HEK293 (cell line): ENCODE data around the gene HDAC2.

Experiments
- CTCF ChIA-PET: fragments of 350-600 bp; formaldehyde crosslinking; extraction: SDS; loops from one replicate; lab custom pipeline; 2021; ENCODE audit warnings: antibody characterized with exemption; lab: Yijun Ruan, JAX
- POLR2A ChIA-PET: fragments of 300-600 bp; formaldehyde crosslinking; extraction: SDS; loops from one replicate; lab custom pipeline; 2020; ENCODE audit warnings: antibody characterized with exemption, inconsistent platforms; lab: Yijun Ruan, JAX
- H3K27ac ChIP-seq: fragments of 200-500 bp; sonication (Bioruptor generic); 2 replicates; pipeline ENCODE4 v1.5.1; 2014; ENCODE audit warnings: low read depth, low read length, control low read depth, inconsistent platforms; ENCODE audit errors: extremely low read depth
- H3K36me3 ChIP-seq, 2 experiments: fragments of 200-500 bp in 1 of 2; sonication (Bioruptor generic) in 1 of 2; 1 replicate in 1 of 2; 2 replicates in 1 of 2; pipeline ENCODE4 v1.5.1; 2014 to 2017; ENCODE audit warnings: inconsistent platforms in 2 of 2, low read length in 2 of 2; ENCODE audit not compliant: control insufficient read depth in 2 of 2, insufficient read depth in 1 of 2
- H3K4me1 ChIP-seq: fragments of 200-500 bp; sonication (Bioruptor generic); 2 replicates; pipeline ENCODE4 v1.5.1; 2014; ENCODE audit warnings: mild to moderate bottlenecking, low read length, inconsistent platforms; ENCODE audit not compliant: control insufficient read depth, insufficient read depth
- H3K4me3 ChIP-seq: 2 replicates; pipeline ENCODE4 v1.5.1; 2011; ENCODE audit warnings: low read depth, mild to moderate bottlenecking, control low read depth, low read length, moderate library complexity
- H3K9me3 ChIP-seq: fragments of 200-500 bp; sonication (Bioruptor generic); 2 replicates; pipeline ENCODE4 v1.5.1; 2014; ENCODE audit warnings: low read depth, low read length, inconsistent platforms; ENCODE audit not compliant: control insufficient read depth, insufficient read depth
- TCF7L2 ChIP-seq: IDR thresholded peaks from 2 replicates; pipeline ENCODE4 v1.6.1; 2011; ENCODE audit warnings: low read depth, mild to moderate bottlenecking, inconsistent platforms, low read length, moderate library complexity, borderline replicate concordance
- ZIC2 ChIP-seq: fragments of 450-650 bp; formaldehyde crosslinking; IDR thresholded peaks from 2 replicates; pipeline ENCODE4 v1.5.1; 2016; ENCODE audit warnings: missing biosample characterization, missing genetic modification characterization
- ZNF155 ChIP-seq: fragments of 450-650 bp; formaldehyde crosslinking; IDR thresholded peaks from 2 replicates; pipeline ENCODE4 v1.5.1; 2016; ENCODE audit warnings: missing biosample characterization, missing genetic modification characterization
- ZNF202 ChIP-seq: fragments of 450-650 bp; formaldehyde crosslinking; IDR thresholded peaks from 2 replicates; pipeline ENCODE4 v1.5.1; 2016; ENCODE audit warnings: missing biosample characterization, missing genetic modification characterization, borderline replicate concordance
- ZNF24 ChIP-seq: fragments of 450-650 bp; formaldehyde crosslinking; IDR thresholded peaks from 2 replicates; pipeline ENCODE4 v1.5.1; 2016; ENCODE audit warnings: missing biosample characterization, missing genetic modification characterization
- ZNF404 ChIP-seq: fragments of 450-650 bp; formaldehyde crosslinking; IDR thresholded peaks from 2 replicates; pipeline ENCODE4 v1.5.1; 2017; ENCODE audit warnings: missing biosample characterization, missing genetic modification characterization
- ZNF426 ChIP-seq: fragments of 450-650 bp; formaldehyde crosslinking; IDR thresholded peaks from 2 replicates; pipeline ENCODE4 v1.5.1; 2017; ENCODE audit warnings: missing biosample characterization, missing genetic modification characterization, mild to moderate bottlenecking, inconsistent platforms, moderate library complexity
- ZNF530 ChIP-seq: fragments of 450-650 bp; formaldehyde crosslinking; IDR thresholded peaks from 2 replicates; pipeline ENCODE4 v1.5.1; 2016; ENCODE audit warnings: low read depth, missing biosample characterization, missing genetic modification characterization
- ZNF544 ChIP-seq: fragments of 450-650 bp; formaldehyde crosslinking; IDR thresholded peaks from 2 replicates; pipeline ENCODE4 v1.5.0; 2017; ENCODE audit warnings: missing biosample characterization, missing genetic modification characterization
- ZNF560 ChIP-seq: fragments of 450-650 bp; formaldehyde crosslinking; IDR thresholded peaks from 2 replicates; pipeline ENCODE4 v1.5.1; 2017; ENCODE audit warnings: missing biosample characterization, missing genetic modification characterization, borderline replicate concordance
- ZNF654 ChIP-seq: fragments of 450-650 bp; formaldehyde crosslinking; IDR thresholded peaks from 2 replicates; pipeline ENCODE4 v1.5.1; 2016; ENCODE audit warnings: low read depth, missing biosample characterization, missing genetic modification characterization
- ZNF776 ChIP-seq: fragments of 450-650 bp; formaldehyde crosslinking; IDR thresholded peaks from 2 replicates; pipeline ENCODE4 v1.5.0; 2017; ENCODE audit warnings: missing biosample characterization, missing genetic modification characterization, borderline replicate concordance
- TF ChIP-seq, protein P1 (sequence below): fragments of 450-650 bp; formaldehyde crosslinking; IDR thresholded peaks from 2 replicates; pipeline ENCODE4 v1.5.1; 2016; ENCODE audit warnings: missing biosample characterization, missing genetic modification characterization
- TF ChIP-seq, protein P2 (sequence below): fragments of 450-650 bp; formaldehyde crosslinking; IDR thresholded peaks from 2 replicates; pipeline ENCODE4 v1.5.1; 2016; ENCODE audit warnings: missing biosample characterization, missing genetic modification characterization
- TF ChIP-seq, protein P3 (sequence below): fragments of 450-650 bp; formaldehyde crosslinking; IDR thresholded peaks from 2 replicates; pipeline ENCODE4; 2016; ENCODE audit warnings: missing biosample characterization, missing genetic modification characterization
- TF ChIP-seq, protein P4 (sequence below): sonication (generic); formaldehyde crosslinking; IDR thresholded peaks from 2 replicates; pipeline ENCODE4 v1.8.1; 2022; ENCODE audit warnings: mild to moderate bottlenecking, moderate library complexity, missing genetic modification reagents
- TF ChIP-seq, protein P5 (sequence below): fragments of 450-650 bp; formaldehyde crosslinking; IDR thresholded peaks from 2 replicates; pipeline ENCODE4 v1.5.1; 2016; ENCODE audit warnings: missing biosample characterization, missing genetic modification characterization, low read depth

Gene HDAC2

DNA sequence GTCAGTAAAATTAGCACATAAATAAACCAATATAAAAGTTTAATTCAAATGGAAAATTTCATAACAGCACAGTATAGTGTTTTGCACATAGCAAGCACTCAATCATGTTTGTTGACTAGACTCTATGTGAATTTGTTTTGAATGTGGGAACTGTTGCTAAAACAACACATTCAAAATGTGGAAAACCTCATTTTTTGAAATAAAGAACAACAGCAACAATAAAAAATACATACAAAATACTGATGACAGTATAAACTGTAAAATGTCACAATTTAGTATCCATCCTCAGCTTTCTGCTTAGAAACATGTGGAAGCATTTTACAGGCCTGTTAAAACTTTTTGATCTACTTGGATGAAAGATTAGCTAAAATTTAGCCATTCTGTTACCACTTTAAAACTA lies 47.4 kb downstream of the HDAC2 start:
- Histone ChIP-seq H3K9me3 (no peaks in the 10 kb centered on the region), H3K27ac (no peak overlapping the region), H3K4me1 (no peaks in the 10 kb centered on the region), H3K36me3 (no peaks in the 10 kb centered on the region), H3K4me3 (no peak overlapping the region)
- ChIA-PET POLR2A (no interaction called here), CTCF (interaction anchor here (0.6 to 1.1 kb wide), 5 partner anchors 13 to 1765 kb away, joined by 3 to 5 read pairs (median 4); no protein-coding TSS in a partner anchor)
- TF ChIP-seq ZNF544 (tag by site-specific recombination) = no peak

DNA sequence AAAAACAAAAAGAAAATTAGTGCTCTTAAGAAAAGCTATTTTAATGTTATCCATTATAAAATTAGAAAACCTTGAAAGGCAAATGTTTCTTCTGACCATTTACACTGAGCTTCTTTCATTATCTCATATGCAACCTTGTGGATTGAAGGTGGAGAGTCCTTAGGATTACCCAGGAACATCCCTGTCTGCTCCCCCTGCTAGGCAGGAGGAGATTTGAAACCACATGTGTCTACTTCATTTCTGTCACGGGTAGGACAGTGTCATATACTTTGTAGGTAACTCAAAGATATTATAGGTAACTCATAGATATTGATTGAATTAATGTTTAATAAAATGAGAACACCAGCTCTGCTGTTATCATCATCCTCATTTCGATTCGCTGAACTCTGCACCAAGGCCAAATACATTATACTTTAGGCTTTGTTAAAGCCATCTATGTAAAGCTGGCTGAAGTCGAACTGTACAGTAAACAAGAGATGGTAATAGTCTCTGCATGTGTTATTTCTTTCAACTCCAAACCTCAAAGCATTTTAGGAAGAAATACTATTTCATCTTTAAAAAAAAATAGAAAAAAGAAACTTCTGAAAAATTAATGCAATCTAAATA lies 49.5 kb downstream of the HDAC2 start:
- no peaks in the 10 kb centered on the region for H3K4me1 ChIP-seq
- H3K9me3 ChIP-seq = no peaks in the 10 kb centered on the region
- no peaks in the 10 kb centered on the region for H3K36me3 ChIP-seq
- ChIA-PET POLR2A (no interaction called here), CTCF (interaction anchor here (0.6 to 3.0 kb wide), 8 partner anchors 10 to 1630 kb away, joined by 3 to 15 read pairs (median 3); no protein-coding TSS in a partner anchor)
- TF ChIP-seq, protein P1, sequence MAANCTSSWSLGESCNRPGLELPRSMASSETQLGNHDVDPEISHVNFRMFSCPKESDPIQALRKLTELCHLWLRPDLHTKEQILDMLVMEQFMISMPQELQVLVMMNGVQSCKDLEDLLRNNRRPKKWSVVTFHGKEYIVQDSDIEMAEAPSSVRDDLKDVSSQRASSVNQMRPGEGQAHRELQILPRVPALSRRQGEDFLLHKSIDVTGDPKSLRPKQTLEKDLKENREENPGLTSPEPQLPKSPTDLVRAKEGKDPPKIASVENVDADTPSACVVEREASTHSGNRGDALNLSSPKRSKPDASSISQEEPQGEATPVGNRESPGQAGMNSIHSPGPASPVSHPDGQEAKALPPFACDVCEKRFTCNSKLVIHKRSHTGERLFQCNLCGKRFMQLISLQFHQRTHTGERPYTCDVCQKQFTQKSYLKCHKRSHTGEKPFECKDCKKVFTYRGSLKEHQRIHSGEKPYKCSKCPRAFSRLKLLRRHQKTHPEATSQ (tag by site-specific recombination) = no peak
- TF ChIP-seq ZIC2 (tag by site-specific recombination) (no peak), ZNF202 (no peak), ZNF24 (tag by site-specific recombination) (no peak), ZNF530 (tag by site-specific recombination) (no peak), TCF7L2 (no peak), ZNF776 (tag by site-specific recombination) (no peak), ZNF155 (tag by site-specific recombination) (no peak), ZNF404 (no peak), ZNF426 (tag by site-specific recombination) (no peak), ZNF654 (tag by site-specific recombination) (no peak), ZNF560 (tag by site-specific recombination) (no peak)
- TF ChIP-seq, protein P2, sequence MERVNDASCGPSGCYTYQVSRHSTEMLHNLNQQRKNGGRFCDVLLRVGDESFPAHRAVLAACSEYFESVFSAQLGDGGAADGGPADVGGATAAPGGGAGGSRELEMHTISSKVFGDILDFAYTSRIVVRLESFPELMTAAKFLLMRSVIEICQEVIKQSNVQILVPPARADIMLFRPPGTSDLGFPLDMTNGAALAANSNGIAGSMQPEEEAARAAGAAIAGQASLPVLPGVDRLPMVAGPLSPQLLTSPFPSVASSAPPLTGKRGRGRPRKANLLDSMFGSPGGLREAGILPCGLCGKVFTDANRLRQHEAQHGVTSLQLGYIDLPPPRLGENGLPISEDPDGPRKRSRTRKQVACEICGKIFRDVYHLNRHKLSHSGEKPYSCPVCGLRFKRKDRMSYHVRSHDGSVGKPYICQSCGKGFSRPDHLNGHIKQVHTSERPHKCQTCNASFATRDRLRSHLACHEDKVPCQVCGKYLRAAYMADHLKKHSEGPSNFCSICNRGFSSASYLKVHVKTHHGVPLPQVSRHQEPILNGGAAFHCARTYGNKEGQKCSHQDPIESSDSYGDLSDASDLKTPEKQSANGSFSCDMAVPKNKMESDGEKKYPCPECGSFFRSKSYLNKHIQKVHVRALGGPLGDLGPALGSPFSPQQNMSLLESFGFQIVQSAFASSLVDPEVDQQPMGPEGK (tag by site-specific recombination) = no peak
- TF ChIP-seq, protein P3, sequence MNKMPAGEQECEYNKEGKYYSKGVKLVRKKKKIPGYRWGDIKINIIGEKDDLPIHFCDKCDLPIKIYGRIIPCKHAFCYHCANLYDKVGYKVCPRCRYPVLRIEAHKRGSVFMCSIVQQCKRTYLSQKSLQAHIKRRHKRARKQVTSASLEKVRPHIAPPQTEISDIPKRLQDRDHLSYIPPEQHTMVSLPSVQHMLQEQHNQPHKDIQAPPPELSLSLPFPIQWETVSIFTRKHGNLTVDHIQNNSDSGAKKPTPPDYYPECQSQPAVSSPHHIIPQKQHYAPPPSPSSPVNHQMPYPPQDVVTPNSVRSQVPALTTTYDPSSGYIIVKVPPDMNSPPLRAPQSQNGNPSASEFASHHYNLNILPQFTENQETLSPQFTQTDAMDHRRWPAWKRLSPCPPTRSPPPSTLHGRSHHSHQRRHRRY (tag by site-specific recombination) = no peak
- TF ChIP-seq, protein P4, sequence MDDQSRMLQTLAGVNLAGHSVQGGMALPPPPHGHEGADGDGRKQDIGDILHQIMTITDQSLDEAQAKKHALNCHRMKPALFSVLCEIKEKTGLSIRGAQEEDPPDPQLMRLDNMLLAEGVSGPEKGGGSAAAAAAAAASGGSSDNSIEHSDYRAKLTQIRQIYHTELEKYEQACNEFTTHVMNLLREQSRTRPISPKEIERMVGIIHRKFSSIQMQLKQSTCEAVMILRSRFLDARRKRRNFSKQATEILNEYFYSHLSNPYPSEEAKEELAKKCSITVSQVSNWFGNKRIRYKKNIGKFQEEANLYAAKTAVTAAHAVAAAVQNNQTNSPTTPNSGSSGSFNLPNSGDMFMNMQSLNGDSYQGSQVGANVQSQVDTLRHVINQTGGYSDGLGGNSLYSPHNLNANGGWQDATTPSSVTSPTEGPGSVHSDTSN = no peak
- TF ChIP-seq, protein P5, sequence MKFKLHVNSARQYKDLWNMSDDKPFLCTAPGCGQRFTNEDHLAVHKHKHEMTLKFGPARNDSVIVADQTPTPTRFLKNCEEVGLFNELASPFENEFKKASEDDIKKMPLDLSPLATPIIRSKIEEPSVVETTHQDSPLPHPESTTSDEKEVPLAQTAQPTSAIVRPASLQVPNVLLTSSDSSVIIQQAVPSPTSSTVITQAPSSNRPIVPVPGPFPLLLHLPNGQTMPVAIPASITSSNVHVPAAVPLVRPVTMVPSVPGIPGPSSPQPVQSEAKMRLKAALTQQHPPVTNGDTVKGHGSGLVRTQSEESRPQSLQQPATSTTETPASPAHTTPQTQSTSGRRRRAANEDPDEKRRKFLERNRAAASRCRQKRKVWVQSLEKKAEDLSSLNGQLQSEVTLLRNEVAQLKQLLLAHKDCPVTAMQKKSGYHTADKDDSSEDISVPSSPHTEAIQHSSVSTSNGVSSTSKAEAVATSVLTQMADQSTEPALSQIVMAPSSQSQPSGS (tag by site-specific recombination) = no peak
- no peak overlapping the region for H3K27ac ChIP-seq
- no peak overlapping the region for H3K4me3 ChIP-seq
